Esophagus squamous epithelium (tissue), 5 donors: ENCODE results near the gene RAB17. TPM values are rescaled to one million over a fixed set of nuclear protein-coding genes. Genes with fewer than 3 reads are reported as not detected.

Experiments used
- DNase-seq: peaks from one replicate; lab custom pipeline; 2025; lab: John Stamatoyannopoulos, UW
- H3K27ac ChIP-seq, 4 donors: fragments of 200-600 bp; sonication (generic); one replicate each; pipeline ENCODE4 v1.5.1; 2016 to 2019; ENCODE audit warnings: mild to moderate bottlenecking in 1 of 4
- H3K27me3 ChIP-seq, 4 donors: fragments of 200-600 bp; sonication (generic); 1 replicate in 3 of 4; 2 replicates in 1 of 4; pipeline versions ENCODE4 v1.5.1 to v1.6.0; 2017 to 2021; ENCODE audit warnings: antibody characterized with exemption in 1 of 4
- H3K36me3 ChIP-seq, 3 donors: fragments of 200-600 bp; sonication (generic); one replicate each; pipeline ENCODE4 v1.5.1; 2016 to 2019
- H3K4me1 ChIP-seq, 3 donors: fragments of 200-600 bp; sonication (generic); one replicate each; pipeline ENCODE4 v1.5.1; 2017 to 2019
- H3K4me3 ChIP-seq, 4 donors: fragments of 200-600 bp; sonication (generic); 1 replicate in 3 of 4; 2 replicates in 1 of 4; pipeline ENCODE4 v1.5.1; 2016 to 2019; ENCODE audit warnings: mild to moderate bottlenecking in 2 of 4, moderate library complexity in 1 of 4
- H3K9me3 ChIP-seq, 3 donors: fragments of 200-600 bp; sonication (generic); one replicate each; pipeline ENCODE4 v1.5.1; 2016 to 2019
- POLR2A ChIP-seq, 4 donors: fragments of 450-650 bp; IDR thresholded peaks; one replicate each; pipeline ENCODE4 v1.6.1; 2017; ENCODE audit warnings: antibody characterized with exemption in 4 of 4, mild to moderate bottlenecking in 4 of 4, moderate library complexity in 3 of 4
- WGBS, 2 donors: methylation state at CpG; one replicate each; pipeline ENCODE4 v1.1.5; 2018; 5-methylcytosine and 5-hydroxymethylcytosine counted together
- intact Hi-C: fragments of 100-400 bp; cut with DNase I; formaldehyde crosslinking; loops from one replicate; pipeline ENCODE4 v1.15.0; 2022
- total RNA-seq, 4 donors: library from RNA; depleted of rRNA; stranded (reverse); fragments of >200 nt; gene quantifications; one replicate each; pipeline ENCODE4 v1.1.0, GENCODE V29; 2016
- TF ChIP-seq, protein P1 (sequence below), 6 experiments: fragments of 450-650 bp in 4 of 6; fragments of 200-600 bp in 2 of 6; sonication (generic) in 2 of 6; IDR thresholded peaks; one replicate each; pipeline ENCODE4 v1.5.1; 2016 to 2019; ENCODE audit warnings: antibody characterized with exemption in 6 of 6, mild to moderate bottlenecking in 4 of 6, moderate library complexity in 4 of 6
- donor health status: DM: yes; HTN: yes; CAD: no.

RAB17 gene
- total RNA-seq, 4 donors from 2014 or later: 2.0 to 11.1 (median 6.4) TPM

GRCh38 chr2:237572742-237573101, 17.8 kb downstream of the RAB17 start:
- H3K4me3 ChIP-seq: no peak overlapping the region
- H3K9me3 ChIP-seq: no peaks in the 10 kb centered on the region
- H3K36me3 ChIP-seq: no peaks in the 10 kb centered on the region
- no peaks in the 10 kb centered on the region for H3K27me3 ChIP-seq
- peaks cover 6 to 37% (median 21%) of the 10 kb centered on the region in 3 donors for H3K4me1 ChIP-seq
- intact Hi-C loops: loop anchor here (2.0 kb wide), 1 partner anchor 62 kb away; no protein-coding TSS in a partner anchor
- no peak for TF ChIP-seq POLR2A (IDR thresholded peaks at IDR 0.05)
- TF ChIP-seq, protein P1, sequence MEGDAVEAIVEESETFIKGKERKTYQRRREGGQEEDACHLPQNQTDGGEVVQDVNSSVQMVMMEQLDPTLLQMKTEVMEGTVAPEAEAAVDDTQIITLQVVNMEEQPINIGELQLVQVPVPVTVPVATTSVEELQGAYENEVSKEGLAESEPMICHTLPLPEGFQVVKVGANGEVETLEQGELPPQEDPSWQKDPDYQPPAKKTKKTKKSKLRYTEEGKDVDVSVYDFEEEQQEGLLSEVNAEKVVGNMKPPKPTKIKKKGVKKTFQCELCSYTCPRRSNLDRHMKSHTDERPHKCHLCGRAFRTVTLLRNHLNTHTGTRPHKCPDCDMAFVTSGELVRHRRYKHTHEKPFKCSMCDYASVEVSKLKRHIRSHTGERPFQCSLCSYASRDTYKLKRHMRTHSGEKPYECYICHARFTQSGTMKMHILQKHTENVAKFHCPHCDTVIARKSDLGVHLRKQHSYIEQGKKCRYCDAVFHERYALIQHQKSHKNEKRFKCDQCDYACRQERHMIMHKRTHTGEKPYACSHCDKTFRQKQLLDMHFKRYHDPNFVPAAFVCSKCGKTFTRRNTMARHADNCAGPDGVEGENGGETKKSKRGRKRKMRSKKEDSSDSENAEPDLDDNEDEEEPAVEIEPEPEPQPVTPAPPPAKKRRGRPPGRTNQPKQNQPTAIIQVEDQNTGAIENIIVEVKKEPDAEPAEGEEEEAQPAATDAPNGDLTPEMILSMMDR (IDR thresholded peaks at IDR 0.05): no peak
- 84% methylated on average over 3 of the region's 4 CpGs; no CpG with 5 or more reads in 1 of the 2 donors for WGBS, 2 donors
- H3K27ac ChIP-seq: no peak overlapping the region
- DNase-seq: no peak

DNA sequence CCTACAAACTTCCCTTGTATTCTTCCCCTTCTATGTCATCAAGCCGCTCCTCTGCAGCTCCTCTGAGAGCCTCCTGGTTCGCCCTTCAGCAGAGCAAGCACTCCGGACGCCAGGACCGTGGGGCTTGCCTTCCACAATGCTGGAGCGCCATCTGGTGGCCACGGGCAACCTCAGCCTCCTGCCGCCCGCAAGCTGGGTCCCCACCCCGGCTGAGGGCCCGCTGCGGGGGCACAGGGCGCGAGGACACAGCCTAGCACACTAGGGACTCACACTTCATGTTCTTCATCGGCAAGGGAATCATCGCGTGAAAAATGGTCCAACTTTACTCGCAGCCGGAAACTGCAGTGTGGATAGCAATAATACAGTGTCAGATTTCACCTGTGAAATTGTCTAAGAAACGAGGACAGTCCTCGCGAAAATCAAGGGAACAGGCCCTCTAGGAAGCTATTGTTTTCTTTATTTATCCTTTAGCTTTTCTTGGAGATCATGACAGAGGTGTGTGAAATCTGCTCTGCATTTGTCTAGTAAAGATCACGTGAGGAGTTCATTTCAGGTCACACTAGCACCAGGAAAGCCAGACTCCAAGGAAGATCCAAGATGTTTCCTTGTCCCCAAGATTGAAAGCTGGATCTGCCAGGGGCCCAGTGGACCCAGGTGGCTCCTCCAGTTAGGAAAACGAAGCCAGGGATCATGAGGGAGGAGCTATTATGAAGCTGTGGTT, 18.4 kb downstream of the RAB17 start:
- no peak overlapping the region for H3K27ac ChIP-seq
- H3K4me3 ChIP-seq: peak overlapping the region in 1 of 4 donors; percentile 37
- no peaks in the 10 kb centered on the region for H3K9me3 ChIP-seq
- peaks cover 6 to 37% (median 21%) of the 10 kb centered on the region in 3 donors for H3K4me1 ChIP-seq
- H3K27me3 ChIP-seq: no peaks in the 10 kb centered on the region
- DNase-seq: peak; percentile 37
- 15 to 20% methylated on average over 8 to 14 of the region's 24 CpGs for WGBS, 2 donors
- intact Hi-C loops: loop anchor here (2.0 kb wide), 1 partner anchor 61 kb away; no protein-coding TSS in a partner anchor
- H3K36me3 ChIP-seq: no peaks in the 10 kb centered on the region
- TF ChIP-seq POLR2A (IDR thresholded peaks at IDR 0.05): no peak
- TF ChIP-seq, protein P1 (IDR thresholded peaks at IDR 0.05): peak; percentile 87 to 98 (median 98)

DNA sequence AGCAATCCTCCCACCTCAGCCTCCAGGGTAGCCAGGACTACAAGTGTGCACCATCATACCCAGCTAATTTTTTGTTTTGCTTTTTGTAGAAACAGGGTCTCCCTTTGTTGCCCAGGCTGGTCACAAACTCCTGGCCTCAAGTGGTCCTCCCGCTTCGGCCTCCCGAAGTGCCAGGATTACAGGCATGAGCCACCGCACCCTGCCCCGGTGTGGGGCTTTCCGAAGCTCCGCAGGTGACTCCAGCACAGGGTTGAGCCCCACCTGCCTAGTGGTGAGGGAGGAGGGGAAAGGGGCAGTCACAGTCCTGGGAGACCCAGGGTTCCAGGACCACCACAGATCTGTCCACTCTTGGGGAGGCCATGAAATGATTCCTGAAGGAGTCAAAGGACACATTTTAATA, 19.0 kb downstream of the RAB17 start:
- WGBS, 2 donors: 88% methylated on average over 5 of the region's 7 CpGs; no CpG with 5 or more reads in 1 of the 2 donors
- H3K27ac ChIP-seq: no peak overlapping the region
- H3K9me3 ChIP-seq: no peaks in the 10 kb centered on the region
- no peaks in the 10 kb centered on the region for H3K27me3 ChIP-seq
- no peak overlapping the region for H3K4me3 ChIP-seq
- peaks cover 6 to 37% (median 21%) of the 10 kb centered on the region in 3 donors for H3K4me1 ChIP-seq
- TF ChIP-seq, protein P1 (IDR thresholded peaks at IDR 0.05): no peak
- no peak for TF ChIP-seq POLR2A (IDR thresholded peaks at IDR 0.05)
- H3K36me3 ChIP-seq: no peaks in the 10 kb centered on the region
- no peak for DNase-seq
- intact Hi-C loops: no loop called here

DNA sequence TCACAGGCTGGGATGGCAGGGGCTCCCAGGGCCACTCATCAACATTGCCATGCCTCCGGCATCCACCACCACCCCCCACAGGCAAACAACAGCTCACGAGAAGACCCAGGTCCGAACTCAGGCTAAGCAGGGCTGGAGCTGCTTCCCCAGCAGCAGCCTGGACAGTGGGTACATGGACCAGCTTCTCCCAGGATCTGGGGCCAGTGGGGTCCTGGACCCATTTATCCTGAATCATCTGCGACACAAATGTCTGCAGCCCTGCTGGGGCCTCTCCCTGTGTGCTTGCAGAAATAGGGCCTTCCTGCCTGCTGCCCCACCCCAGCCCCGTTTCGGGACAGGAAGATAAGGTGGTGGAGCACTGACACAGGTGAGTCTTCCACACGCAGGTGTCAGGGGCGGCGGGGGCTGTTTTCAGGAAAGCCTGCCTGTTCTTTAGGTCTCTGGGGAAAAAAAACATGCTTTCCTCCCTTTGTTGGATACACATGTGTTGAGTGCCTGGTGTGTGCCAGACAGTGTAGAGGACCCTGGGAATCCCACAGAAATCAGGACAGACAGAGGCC, 19.7 kb downstream of the RAB17 start:
- Histone ChIP-seq H3K9me3 (no peaks in the 10 kb centered on the region), H3K27ac (no peak overlapping the region), H3K27me3 (no peaks in the 10 kb centered on the region), H3K4me3 (no peak overlapping the region), H3K4me1 (peaks cover 5 to 33% (median 20%) of the 10 kb centered on the region in 3 donors), H3K36me3 (no peaks in the 10 kb centered on the region)
- TF ChIP-seq POLR2A (IDR thresholded peaks at IDR 0.05): no peak
- TF ChIP-seq, protein P1 (IDR thresholded peaks at IDR 0.05): no peak
- intact Hi-C loops: no loop called here
- DNase-seq: no peak
- WGBS, 2 donors: 78 to 93% methylated on average over 3 to 6 of the region's 9 CpGs

DNA sequence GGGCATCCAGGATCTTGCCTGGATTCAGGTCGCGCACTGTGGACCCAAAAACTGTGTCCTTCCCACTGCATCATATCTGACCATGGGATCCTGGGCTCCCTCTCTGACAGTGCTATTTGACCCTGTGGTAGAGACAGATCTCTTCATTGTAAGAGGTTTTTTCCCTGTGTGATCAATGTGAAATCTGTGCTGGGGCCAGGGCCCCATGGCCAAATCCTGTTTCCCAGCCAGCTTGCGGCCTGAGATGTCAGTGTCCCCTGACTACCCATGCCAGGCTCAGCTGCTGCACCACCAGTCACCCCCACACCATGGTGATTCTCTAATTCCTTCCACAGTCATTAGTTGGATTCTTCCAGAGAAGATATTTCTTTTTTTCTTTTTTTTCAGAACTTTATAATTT, 20.6 kb downstream of the RAB17 start:
- 88 to 100% methylated on average over 3 of the region's 3 CpGs for WGBS, 2 donors
- Histone ChIP-seq H3K27ac (no peak overlapping the region), H3K4me3 (no peak overlapping the region), H3K4me1 (peaks cover 0 to 24% (median 13%) of the 10 kb centered on the region in 3 donors), H3K27me3 (peaks cover 0 to 3% (median 0%) of the 10 kb centered on the region in 4 donors), H3K36me3 (no peaks in the 10 kb centered on the region), H3K9me3 (no peaks in the 10 kb centered on the region)
- DNase-seq: no peak
- TF ChIP-seq, protein P1 (IDR thresholded peaks at IDR 0.05): no peak
- TF ChIP-seq POLR2A (IDR thresholded peaks at IDR 0.05): no peak
- intact Hi-C loops: no loop called here
